GM21447 (cell line): ENCODE results near the gene SLAMF6.
"Not testable (repeated sequence)": the region's sequence is repeated elsewhere in the genome, so short reads cannot be mapped to it uniquely, and the experiment has no call there.

Experiments used
- ATAC-seq: cut with Tn5 transposase; IDR thresholded peaks from one replicate; pipeline ENCODE4 v1.9.1; 2021; ENCODE audit not compliant: unreplicated experiment

SLAMF6 gene

GRCh38 chr1:160522622-160523345, at the start of gene SLAMF6:
Gene SLAMF6 (minus strand): TSS chr1:160523255. CDS start chr1:160523192, 63 bp downstream.
- ATAC-seq, result no peak

- ATAC-seq, result no peak
Measured at GRCh38 chr1:160570840-160571239, 47.8 kb upstream of the SLAMF6 start.

DNA sequence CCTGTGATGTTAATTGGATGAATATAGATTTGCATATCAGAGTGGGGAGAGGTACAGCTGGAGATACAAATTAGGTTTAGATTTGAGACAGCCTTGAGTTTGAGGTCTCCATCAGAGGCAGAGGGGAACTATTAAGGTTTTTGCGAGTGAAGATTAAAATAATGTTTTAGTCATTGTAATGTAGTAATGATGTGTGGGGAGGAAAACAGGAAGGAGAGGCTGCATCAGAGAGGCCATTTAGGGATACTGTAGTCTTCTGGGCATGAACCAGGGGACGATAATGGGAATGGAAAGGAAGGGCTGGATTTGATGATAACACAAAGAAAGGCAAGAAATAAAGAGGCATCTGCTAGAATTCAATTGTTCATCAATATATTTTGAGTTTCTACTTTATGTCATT, 46.8 kb upstream of the SLAMF6 start:
- ATAC-seq, result no peak

DNA sequence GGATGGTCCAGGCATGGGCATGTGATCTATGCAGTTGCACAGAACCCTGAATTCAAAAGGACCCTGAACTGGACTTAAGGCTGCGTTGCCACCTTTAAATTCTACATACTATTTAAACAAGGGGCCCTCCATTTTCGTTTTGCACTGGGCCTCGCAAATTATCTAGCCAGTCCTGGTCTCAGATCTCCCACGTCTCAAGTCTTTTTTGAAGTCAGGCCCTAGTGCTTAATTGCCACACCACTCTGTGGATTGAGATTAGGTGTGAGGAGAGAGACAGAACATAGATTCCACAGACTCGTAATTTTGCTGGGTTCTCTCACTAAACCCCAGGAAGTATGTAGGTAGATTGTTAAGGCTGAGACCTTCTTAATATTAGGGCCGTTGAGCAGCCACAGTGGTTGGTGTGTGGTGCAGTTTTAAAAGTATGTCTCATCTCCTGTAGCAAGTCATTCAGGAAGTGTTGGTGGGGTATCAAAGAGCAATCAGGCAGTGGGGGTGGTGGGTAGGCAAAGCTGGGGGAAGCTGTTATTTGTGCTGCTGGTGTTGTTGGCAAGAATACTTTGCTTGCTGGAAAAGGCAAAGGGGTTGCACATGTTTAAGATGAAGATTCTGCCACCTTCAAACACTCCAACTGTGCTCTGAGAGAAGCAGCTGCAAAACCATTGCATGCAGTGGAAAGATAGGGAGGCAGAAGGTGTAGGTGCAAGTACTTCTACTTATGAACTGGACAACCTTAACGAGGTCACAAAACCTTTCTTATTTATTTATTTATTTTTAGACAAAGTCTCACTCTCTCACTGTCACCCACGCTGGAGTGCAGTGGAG, 45.0 kb upstream of the SLAMF6 start:
- no peak for ATAC-seq

DNA sequence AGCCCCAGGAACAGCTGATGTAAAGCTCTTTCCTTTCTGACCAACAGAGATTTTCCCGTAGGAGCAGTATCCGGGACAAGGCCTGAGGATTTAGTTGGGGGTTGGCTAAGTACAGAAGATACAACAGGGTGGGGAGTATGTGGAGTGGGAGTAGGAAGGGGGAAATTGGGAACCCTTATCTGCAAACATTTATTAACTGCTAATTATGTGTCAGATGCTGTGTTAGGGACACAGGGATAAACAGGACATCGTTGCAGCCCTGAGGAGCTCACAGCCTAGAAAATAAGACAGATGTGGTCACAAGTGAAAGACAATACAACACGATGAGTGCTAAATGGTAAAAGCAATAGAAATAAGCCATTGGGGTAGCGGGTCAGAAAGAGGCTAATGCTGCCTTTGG, 44.3 kb upstream of the SLAMF6 start:
- no peak for ATAC-seq

DNA sequence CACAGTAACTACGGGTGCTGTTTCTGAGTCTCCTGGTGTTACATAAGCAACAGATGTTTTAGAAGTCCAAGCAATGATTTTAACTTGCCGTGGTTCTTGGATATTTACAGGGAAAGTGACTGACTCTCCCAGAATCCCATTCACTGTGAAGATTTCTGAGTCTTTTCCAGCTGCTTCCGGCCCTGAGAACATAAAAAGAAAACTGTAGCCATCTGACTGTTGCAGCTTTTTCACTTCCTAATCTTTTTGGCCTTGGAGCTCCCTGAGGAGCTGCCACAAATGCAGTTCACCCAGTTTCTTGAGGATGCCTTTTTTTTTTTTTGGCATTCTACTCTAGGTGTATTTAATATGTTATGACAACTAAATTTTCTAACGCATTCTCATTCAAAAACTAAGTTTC, 42.5 kb upstream of the SLAMF6 start:
- no peak for ATAC-seq

DNA sequence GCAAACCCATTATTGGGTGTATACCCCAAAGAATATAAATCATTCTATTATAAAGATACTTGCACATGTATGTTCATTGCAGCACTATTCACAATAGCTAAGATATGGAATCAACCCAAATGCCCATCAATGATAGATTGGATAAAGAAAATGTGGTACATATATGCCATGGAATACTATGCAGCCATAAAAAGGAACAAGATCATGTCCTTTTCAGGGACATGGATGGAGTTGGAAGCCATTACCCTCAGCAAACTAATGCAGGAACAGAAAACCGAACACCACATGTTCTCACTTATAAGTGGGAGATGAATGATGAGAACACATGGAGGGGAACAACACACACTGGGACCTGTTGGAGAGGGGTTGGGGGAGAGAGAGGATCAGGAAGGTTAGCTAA, 40.2 kb upstream of the SLAMF6 start:
- ATAC-seq, result not testable (repeated sequence)

DNA sequence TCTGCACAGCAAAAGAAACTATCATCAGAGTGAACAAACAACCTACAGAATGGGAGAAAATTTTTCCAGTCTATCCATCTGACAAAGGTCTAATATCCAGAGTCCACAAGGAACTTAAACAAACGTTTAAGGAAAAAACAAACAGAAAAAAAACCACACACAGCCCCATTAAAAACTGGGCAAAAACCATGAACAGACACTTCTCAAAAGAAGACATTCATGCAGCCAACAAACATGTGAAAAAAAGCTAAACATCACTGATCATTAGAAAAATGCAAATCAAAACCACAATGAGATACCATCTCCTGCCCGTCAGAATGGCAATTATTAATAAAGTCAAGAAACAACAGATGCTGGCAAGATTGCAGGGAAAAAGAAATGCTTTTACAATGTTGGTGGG, 39.7 kb upstream of the SLAMF6 start:
- ATAC-seq, result not testable (repeated sequence)

- ATAC-seq, result no peak
Measured at GRCh38 chr1:160560806-160561205, 37.8 kb upstream of the SLAMF6 start.

GRCh38 chr1:160560045-160560705, 37.1 kb upstream of the SLAMF6 start:
- no peak for ATAC-seq

- not testable (repeated sequence) for ATAC-seq
Measured at GRCh38 chr1:160559437-160559836, 36.4 kb upstream of the SLAMF6 start.

- no peak for ATAC-seq
Measured at GRCh38 chr1:160558660-160559380, 35.8 kb upstream of the SLAMF6 start.

- no peak for ATAC-seq
Measured at GRCh38 chr1:160553778-160554177, 30.7 kb upstream of the SLAMF6 start.

DNA sequence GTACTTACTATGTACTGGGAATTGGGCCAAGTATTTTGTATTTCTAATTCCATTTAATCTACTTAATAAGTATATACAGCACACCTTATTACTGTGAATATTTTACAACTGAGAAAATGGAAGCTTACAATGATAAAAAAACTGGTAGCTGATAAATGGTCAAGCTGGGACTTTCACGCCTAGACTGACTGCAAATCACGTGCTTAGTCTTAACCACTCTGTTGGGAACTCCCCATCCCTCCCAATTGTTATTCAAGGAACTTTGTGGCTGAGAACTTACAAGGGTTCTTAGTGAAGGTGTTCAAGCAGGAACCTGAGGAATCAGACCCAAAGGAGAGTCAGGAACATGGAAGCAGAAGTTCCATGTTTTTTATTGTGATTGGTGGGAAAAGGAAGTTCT, 29.4 kb upstream of the SLAMF6 start:
- no peak for ATAC-seq

DNA sequence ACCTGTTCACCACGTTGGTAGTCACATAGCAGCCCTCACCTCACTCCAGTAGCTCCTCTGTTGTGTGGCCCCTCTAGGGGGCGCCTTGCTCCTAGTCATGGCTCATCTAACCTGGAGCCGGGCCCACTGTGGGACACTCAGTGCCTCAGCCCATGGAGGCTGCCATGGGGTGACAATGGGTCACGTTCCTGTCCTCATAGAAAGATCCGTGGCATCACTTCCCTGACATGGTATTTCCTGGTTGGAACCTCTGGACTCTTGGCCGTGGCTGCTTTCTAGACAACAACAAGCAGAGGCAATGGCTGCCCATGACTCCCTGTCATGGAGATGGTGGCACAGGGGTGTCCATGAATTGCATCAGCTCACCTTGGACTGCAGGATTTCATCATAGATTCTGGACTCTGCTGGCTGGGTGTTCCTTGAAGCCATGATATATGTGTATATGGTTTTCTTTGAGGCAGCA, 27.5 kb upstream of the SLAMF6 start:
- no peak for ATAC-seq

DNA sequence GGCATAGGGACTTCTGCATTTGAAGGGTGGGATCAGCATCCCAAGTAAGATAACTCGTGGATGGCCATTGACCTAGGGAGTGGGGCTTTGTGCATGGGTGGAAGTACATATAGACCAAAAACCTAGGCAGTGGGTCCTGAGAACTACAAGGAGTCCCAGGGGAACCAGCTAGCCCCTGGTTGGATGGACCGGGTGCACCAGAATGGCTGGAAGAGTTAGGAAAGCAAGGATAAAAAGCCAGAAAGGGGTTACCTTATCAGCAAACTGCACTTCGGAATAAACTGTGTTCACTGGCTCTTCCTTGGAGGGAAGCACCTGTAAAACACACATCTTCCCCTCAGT, 26.6 kb upstream of the SLAMF6 start:
- no peak for ATAC-seq

DNA sequence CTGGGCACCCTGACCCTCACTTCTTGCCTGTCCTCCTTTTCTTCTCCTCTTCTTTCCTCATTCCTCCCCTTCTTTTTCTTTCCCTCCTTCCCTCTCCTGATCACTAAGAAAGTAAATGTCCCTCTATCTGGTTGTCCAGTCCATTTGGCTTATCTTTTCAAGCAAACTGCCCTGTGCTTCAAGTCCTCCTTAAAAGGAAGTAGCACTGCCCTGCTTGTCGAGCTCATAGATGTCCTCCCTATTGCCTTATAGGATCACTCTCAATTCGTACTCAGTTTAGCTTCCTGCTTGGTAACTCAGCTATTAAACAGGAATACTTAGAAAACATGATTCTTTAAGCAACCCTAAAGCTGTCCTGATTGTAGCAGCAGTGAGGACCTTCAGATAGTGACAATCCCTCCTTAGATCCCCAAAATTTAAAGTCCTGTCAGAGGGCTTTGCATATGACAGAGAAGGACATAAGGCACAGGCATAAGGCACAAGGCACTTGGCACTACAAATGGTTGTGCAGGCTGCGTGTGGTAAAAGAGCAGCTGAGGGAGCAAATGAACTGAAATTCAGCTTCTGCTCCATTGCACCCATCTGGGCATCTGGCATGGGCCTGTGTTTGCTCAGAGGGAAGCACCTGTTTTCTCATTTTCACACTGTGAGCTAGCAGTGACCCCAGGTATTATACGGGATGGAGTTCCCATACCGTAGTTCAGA, 26.1 kb upstream of the SLAMF6 start:
- ATAC-seq, result peak; percentile 57

- ATAC-seq, result peak; percentile 43
Measured at GRCh38 chr1:160548183-160548582, 25.1 kb upstream of the SLAMF6 start.

DNA sequence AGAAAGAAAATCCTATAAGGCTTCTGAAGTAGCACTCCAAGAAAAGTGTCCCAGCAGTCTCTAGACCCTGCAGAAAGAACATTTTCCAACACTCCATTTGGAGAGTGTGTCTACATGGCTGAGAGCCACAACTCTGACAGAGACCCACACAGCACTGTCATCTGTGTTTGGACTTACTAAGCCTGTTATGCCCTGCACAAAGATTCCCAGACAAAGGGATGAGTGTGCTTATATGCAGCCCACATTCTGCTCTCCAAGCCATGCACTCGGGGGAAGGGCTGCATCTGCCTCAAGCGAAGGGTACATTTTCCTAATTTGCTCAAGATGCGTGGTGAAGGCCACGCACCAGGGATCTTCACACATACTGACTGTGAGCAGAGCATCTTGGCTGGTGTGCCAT, 24.4 kb upstream of the SLAMF6 start:
- ATAC-seq, result no peak

DNA sequence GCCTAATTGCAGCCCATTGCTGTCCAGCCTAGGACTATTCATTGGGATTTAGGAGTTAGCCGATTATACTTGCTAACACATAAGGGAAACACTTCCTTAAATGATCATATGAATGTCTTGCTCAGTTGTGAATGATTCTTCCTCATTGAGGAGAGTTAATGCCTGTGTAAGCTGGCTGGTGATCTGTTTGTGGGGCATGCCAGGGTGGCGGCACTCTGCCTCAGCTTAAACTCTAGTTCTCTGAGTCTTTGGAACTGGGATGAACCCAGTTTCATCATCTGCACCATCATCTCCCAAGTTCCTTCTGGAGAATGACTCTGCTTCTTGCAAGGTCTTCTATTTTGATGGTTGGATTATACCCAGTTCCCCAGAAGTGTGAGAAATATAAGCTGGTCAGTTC, 23.9 kb upstream of the SLAMF6 start:
- no peak for ATAC-seq

GRCh38 chr1:160544647-160545046, 21.6 kb upstream of the SLAMF6 start:
- no peak for ATAC-seq
